Measurements from ENCODE around the gene DOLK.

The DOLK gene

GRCh38 chr9:128903871-128904620 is 43.4 kb downstream of the DOLK start:
- peak; percentile 25 for DNase-seq

GRCh38 chr9:128903079-128903461 is 44.3 kb downstream of the DOLK start:
- DNase-seq: no peak

- DNase-seq: peak; percentile 82
These were observed 44.9 kb downstream of the DOLK start for GRCh38 chr9:128902351-128903078.

GRCh38 chr9:128901822-128902221 is 45.6 kb downstream of the DOLK start:
- DNase-seq: no peak

GRCh38 chr9:128901379-128901778 is 46.0 kb downstream of the DOLK start:
- no peak for DNase-seq

GRCh38 chr9:128899566-128900322 is 47.7 kb downstream of the DOLK start:
- DNase-seq: peak; percentile 22

- DNase-seq: no peak
These were observed 48.4 kb downstream of the DOLK start for GRCh38 chr9:128898845-128899565.

GRCh38 chr9:128898382-128898781 is 49.0 kb downstream of the DOLK start:
- no peak for DNase-seq

GRCh38 chr9:128895556-128895955 is 51.8 kb downstream of the DOLK start:
- no peak for DNase-seq
